ENCODE measurements around the gene ARHGAP44. TPM values are rescaled to one million over a fixed set of nuclear protein-coding genes. Genes with fewer than 3 reads are reported as not detected.

The ARHGAP44 gene
- total and polyA plus RNA-seq, 4 donors, result 0.14 to 1.3 (median 0.42) TPM

DNA sequence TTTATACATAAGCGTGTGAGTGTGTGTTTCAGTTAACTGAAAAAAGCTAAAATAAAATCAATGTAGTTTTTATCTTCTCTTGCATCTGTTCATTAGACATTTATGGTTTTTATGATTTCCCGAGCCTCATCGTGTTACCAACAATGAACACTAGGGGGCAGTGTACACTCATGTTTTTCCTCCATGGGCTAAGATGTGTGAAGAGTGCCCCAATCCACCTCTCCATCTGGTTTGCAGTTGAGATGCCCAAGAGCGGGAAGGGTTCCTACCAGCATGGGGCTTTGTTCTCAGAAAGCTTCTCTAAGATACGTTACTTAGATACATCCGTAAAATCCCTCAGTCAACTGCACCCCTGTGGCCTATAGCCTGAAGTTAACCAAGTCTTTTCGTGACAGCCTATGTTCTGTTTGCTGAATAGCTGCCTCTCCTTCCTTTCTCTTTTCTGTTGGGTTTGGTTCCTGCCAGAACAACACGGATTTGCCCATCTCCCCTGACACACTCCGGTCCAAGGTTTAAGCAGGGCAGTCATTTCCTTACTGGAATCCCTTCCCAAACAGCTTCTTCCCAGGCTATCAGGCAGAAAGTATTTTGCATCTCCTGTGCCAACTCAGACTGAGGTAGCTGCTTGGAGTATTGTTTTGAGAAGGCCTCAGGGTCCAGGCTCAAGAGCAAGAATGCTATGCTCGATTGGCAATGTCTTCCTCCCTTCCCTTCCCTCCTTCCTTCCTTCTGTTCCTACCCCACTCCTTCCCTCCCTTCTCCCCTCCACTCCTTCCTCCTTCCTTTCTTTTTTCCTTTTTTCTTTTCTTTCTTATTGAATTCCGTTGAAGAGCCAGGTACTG lies 241.4 kb downstream of the ARHGAP44 start:
- WGBS, result 62% methylated on average over 11 of the region's 11 CpGs
- Histone ChIP-seq H3K4me3 (ENCODE audit: low read depth in 1 of 3, low read length in 3 of 3) (no peak overlapping the region), H3K27ac (ENCODE audit: low read depth in 1 of 2, low read length in 2 of 2) (no peak overlapping the region), H3K4me1 (ENCODE audit: control insufficient read depth in 4 of 4, insufficient read depth in 4 of 4, low read length in 3 of 4) (no peaks in the 10 kb centered on the region), H3K36me3 (ENCODE audit: control insufficient read depth in 4 of 4, insufficient read depth in 3 of 4, low read depth in 1 of 4, low read length in 3 of 4) (no peaks in the 10 kb centered on the region), H3K27me3 (ENCODE audit: control insufficient read depth in 4 of 4, insufficient read depth in 4 of 4, low read length in 3 of 4) (no peaks in the 10 kb centered on the region), H3K9ac (ENCODE audit: low read depth in 1 of 2, low read length in 2 of 2) (no peak overlapping the region), H3K9me3 (ENCODE audit: control insufficient read depth in 4 of 4, low read length in 3 of 4) (peaks cover 2 to 5% (median 3%) of the 10 kb centered on the region in 4 donors)
- DNase-seq (ENCODE audit: low spot score), result peak; percentile 43
- TF ChIP-seq MAX (IDR thresholded peaks at IDR 0.05), result no peak
- TF ChIP-seq CTCF (IDR thresholded peaks at IDR 0.05; ENCODE audit: low read depth, low read length, missing input control), result peak; percentile 72
- no peak for TF ChIP-seq JUND (IDR thresholded peaks at IDR 0.05)
- TF ChIP-seq RAD21 (IDR thresholded peaks at IDR 0.05), result peak; percentile 56 to 71

DNA sequence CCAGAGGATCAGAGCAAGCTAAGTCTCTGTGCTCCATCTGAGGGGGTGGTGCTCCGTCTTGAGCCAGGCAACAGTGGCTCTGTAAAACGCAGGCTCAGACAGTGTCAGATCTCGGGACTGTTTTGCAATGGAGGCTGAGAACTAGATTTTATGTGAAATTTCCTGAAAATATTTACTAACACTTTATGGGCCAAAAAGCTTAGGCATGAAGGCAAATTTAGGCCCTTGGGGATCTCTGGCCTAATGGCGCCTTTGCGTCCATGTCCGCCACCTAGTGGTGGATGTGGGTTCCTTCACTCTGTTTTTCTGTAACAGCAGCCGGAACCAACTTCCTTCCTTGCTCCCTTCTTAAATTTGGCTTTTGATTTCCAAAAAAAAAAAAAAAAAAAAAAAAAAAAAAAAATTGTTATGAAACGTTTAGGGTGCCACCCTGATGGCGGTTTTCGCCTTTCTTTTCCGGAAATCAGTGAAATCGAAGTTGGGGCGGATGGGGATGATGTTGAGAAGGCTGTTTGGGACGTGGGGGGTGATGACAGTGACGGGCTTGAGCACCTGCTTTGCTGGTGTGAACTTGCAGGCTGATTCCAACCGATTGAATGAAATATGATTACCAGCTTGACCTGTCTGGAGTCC lies 242.5 kb downstream of the ARHGAP44 start:
- Histone ChIP-seq H3K4me1 (ENCODE audit: control insufficient read depth in 4 of 4, insufficient read depth in 4 of 4, low read length in 3 of 4) (no peaks in the 10 kb centered on the region), H3K27me3 (ENCODE audit: control insufficient read depth in 4 of 4, insufficient read depth in 4 of 4, low read length in 3 of 4) (no peaks in the 10 kb centered on the region), H3K27ac (ENCODE audit: low read depth in 1 of 2, low read length in 2 of 2) (no peak overlapping the region), H3K36me3 (ENCODE audit: control insufficient read depth in 4 of 4, insufficient read depth in 3 of 4, low read depth in 1 of 4, low read length in 3 of 4) (no peaks in the 10 kb centered on the region), H3K4me3 (ENCODE audit: low read depth in 1 of 3, low read length in 3 of 3) (no peak overlapping the region), H3K9ac (ENCODE audit: low read depth in 1 of 2, low read length in 2 of 2) (no peak overlapping the region), H3K9me3 (ENCODE audit: control insufficient read depth in 4 of 4, low read length in 3 of 4) (peaks cover 3 to 10% (median 6%) of the 10 kb centered on the region in 4 donors)
- whole genome bisulfite sequencing, result 37% methylated on average over 16 of the region's 16 CpGs
- DNase-seq (ENCODE audit: low spot score), result peak; percentile 41
- TF ChIP-seq RAD21 (IDR thresholded peaks at IDR 0.05) (peak; percentile 55 to 72), CTCF (IDR thresholded peaks at IDR 0.05; ENCODE audit: low read depth, low read length, missing input control) (peak; percentile 77), RXRA (IDR thresholded peaks at IDR 0.05) (no peak)

DNA sequence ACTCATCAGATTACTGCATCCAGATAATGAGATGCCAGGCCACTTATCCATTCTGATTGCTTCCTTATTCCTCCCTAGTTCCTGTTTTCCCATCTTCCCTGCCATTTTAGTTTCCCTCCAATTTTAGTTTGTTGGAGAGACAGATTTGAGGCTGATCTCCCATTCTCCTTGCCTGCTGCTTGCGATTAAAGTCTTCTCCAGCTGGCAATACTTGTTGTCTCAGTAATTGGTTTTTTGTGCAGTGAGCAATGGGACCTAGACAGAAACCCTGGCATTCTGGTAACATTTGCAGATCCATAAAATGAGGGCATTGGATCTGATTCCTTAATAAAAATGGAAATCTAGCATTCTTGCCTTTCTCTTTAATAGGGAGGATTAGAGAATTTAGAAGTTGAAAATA lies 246.1 kb downstream of the ARHGAP44 start:
- H3K9me3 ChIP-seq (ENCODE audit: control insufficient read depth in 4 of 4, low read length in 3 of 4), result peaks cover 3 to 10% (median 6%) of the 10 kb centered on the region in 4 donors
- TF ChIP-seq, protein P1, sequence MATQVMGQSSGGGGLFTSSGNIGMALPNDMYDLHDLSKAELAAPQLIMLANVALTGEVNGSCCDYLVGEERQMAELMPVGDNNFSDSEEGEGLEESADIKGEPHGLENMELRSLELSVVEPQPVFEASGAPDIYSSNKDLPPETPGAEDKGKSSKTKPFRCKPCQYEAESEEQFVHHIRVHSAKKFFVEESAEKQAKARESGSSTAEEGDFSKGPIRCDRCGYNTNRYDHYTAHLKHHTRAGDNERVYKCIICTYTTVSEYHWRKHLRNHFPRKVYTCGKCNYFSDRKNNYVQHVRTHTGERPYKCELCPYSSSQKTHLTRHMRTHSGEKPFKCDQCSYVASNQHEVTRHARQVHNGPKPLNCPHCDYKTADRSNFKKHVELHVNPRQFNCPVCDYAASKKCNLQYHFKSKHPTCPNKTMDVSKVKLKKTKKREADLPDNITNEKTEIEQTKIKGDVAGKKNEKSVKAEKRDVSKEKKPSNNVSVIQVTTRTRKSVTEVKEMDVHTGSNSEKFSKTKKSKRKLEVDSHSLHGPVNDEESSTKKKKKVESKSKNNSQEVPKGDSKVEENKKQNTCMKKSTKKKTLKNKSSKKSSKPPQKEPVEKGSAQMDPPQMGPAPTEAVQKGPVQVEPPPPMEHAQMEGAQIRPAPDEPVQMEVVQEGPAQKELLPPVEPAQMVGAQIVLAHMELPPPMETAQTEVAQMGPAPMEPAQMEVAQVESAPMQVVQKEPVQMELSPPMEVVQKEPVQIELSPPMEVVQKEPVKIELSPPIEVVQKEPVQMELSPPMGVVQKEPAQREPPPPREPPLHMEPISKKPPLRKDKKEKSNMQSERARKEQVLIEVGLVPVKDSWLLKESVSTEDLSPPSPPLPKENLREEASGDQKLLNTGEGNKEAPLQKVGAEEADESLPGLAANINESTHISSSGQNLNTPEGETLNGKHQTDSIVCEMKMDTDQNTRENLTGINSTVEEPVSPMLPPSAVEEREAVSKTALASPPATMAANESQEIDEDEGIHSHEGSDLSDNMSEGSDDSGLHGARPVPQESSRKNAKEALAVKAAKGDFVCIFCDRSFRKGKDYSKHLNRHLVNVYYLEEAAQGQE (IDR thresholded peaks at IDR 0.05), result no peak
- TF ChIP-seq CTCF (IDR thresholded peaks at IDR 0.05; ENCODE audit: low read depth, low read length, missing input control) (no peak), SP1 (IDR thresholded peaks at IDR 0.05) (no peak), FOXA2 (IDR thresholded peaks at IDR 0.05) (no peak), ATF3 (IDR thresholded peaks at IDR 0.05) (no peak), RAD21 (IDR thresholded peaks at IDR 0.05) (no peak), EGR1 (IDR thresholded peaks at IDR 0.05; ENCODE audit: low read depth in 2 of 2) (no peak), NR2F2 (IDR thresholded peaks at IDR 0.05) (no peak), FOXA1 (IDR thresholded peaks at IDR 0.05) (no peak), HNF4A (conservative IDR thresholded peaks at IDR 0.05) (no peak), HNF4G (IDR thresholded peaks at IDR 0.05) (no peak)

More for the DNA sequence above, 246.1 kb downstream of the ARHGAP44 start:
- Histone ChIP-seq H3K4me3 (ENCODE audit: low read depth in 1 of 3, low read length in 3 of 3) (no peak overlapping the region), H3K36me3 (ENCODE audit: control insufficient read depth in 4 of 4, insufficient read depth in 3 of 4, low read depth in 1 of 4, low read length in 3 of 4) (no peaks in the 10 kb centered on the region), H3K27ac (ENCODE audit: low read depth in 1 of 2, low read length in 2 of 2) (no peak overlapping the region), H3K4me1 (ENCODE audit: control insufficient read depth in 4 of 4, insufficient read depth in 4 of 4, low read length in 3 of 4) (no peaks in the 10 kb centered on the region), H3K9ac (ENCODE audit: low read depth in 1 of 2, low read length in 2 of 2) (no peak overlapping the region), H3K27me3 (ENCODE audit: control insufficient read depth in 4 of 4, insufficient read depth in 4 of 4, low read length in 3 of 4) (no peaks in the 10 kb centered on the region)
- DNase-seq (ENCODE audit: low spot score), result no peak
- WGBS, result 85% methylated on average over 1 of the region's 1 CpG
